ENCODE results near the gene CCDC91. TPM values are rescaled to one million over a fixed set of nuclear protein-coding genes. Genes with fewer than 3 reads are reported as not detected.
A peak's percentile ranks its signal among the peaks of the same experiment; 100 is the strongest.

CCDC91 gene
- polyA plus RNA-seq, 1 donor (not counting 4 experiments of a cell fraction or from before 2014, with no cell fraction given) = 26.5 TPM

DNA sequence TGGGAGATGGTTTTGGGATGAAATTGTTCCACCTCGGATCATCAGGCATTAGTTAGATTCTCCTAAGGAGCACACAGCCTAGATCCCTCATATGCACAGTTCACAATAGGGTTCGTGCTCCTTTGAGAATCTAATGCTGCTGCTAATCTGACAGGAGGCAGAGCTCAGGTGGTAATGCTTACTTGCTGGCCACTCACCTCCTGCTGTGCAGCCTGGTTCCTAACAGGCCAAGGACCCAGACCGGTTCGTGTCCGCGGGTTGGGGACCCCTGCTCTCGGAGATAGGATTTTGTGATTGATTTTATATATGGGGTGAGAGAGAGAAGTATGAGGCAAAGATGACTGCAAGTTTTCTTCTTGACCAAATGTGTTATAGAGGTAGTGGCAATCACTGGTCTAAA lies 57.5 kb downstream of the CCDC91 start:
- dilution Hi-C loops (cut with MboI; ENCODE audit: extremely low pct_ligation_motif_present, low sequenced_read_pairs) = no loop called here
- H3K27ac ChIP-seq (ENCODE audit: control insufficient read depth, insufficient read depth, low read length) = no peak overlapping the region
- no peaks in the 10 kb centered on the region for H4K20me1 ChIP-seq (ENCODE audit: control insufficient read depth, extremely low read depth, insufficient read depth, low read length)
- no peaks in the 10 kb centered on the region for H3K79me2 ChIP-seq (ENCODE audit: control insufficient read depth, insufficient read depth, low read length)
- no peaks in the 10 kb centered on the region for H3K36me3 ChIP-seq (ENCODE audit: control insufficient read depth in 2 of 2, extremely low read depth in 1 of 2, insufficient read depth in 2 of 2, low read length in 2 of 2)
- H3K4me2 ChIP-seq (ENCODE audit: control insufficient read depth, extremely low read depth, insufficient read depth, low read depth, low read length) = no peak overlapping the region
- DNase-seq (ENCODE audit: low read depth, low spot score) (no peak), FAIRE-seq (no peak)
- TF ChIP-seq CTCF (optimal IDR thresholded peaks at IDR 0.05 in 1 of 3, IDR thresholded peaks at IDR 0.05 in 1 of 3, conservative IDR thresholded peaks at IDR 0.05 in 1 of 3; ENCODE audit: extremely low read depth in 1 of 3, insufficient read depth in 2 of 3, low read length in 3 of 3) (no peak), EZH2 (IDR thresholded peaks at IDR 0.05; ENCODE audit: low read length) (no peak)
- H3K4me1 ChIP-seq (ENCODE audit: control insufficient read depth, extremely low read depth, insufficient read depth, low read length) = no peaks in the 10 kb centered on the region
- no peak overlapping the region for H3K9ac ChIP-seq (ENCODE audit: control insufficient read depth, extremely low read depth, insufficient read depth, low read length)
- no peaks in the 10 kb centered on the region for H3K9me1 ChIP-seq (ENCODE audit: control insufficient read depth, extremely low read depth, insufficient read depth, low read length)
- no peak overlapping the region for H3K4me3 ChIP-seq (ENCODE audit: control insufficient read depth in 2 of 3, extremely low read depth in 1 of 3, insufficient read depth in 2 of 3, low read depth in 1 of 3, low read length in 3 of 3)
- H2AFZ ChIP-seq (ENCODE audit: control insufficient read depth, low read length) = no peak overlapping the region
- no peaks in the 10 kb centered on the region for H3K27me3 ChIP-seq (ENCODE audit: control insufficient read depth, extremely low read depth, insufficient read depth, low read length)
- no peaks in the 10 kb centered on the region for H3K9me3 ChIP-seq (ENCODE audit: control insufficient read depth, low read depth, low read length)

DNA sequence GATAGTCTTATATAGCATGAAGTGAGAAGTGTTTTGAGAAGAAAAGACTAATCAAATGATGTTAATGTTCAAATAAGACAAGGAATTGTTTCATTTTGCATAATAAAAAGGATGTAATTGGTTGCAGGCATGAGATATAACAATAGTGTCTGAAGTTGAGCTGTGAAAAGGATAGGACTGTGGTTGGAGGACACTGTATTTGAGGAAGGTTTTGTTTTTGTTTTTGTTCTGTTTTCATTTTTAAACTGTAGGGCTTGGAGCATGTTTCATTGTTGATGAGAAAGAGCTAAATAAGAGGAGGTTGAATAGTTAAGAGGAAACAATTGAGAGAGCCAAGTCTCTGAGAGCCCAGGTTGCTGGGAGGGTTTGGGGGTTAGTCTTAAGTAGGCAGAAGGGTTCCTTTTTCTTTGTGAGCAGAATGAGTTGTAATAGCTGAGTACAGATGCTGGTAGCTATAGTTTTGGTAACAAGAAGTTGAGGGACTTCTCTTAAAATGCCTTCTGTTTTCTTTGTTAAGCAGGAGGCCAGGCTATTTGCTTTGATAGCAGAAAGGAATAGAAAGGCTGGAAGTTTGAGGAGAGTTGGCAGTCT lies 58.4 kb downstream of the CCDC91 start:
- TF ChIP-seq CTCF (optimal IDR thresholded peaks at IDR 0.05 in 1 of 3, IDR thresholded peaks at IDR 0.05 in 1 of 3, conservative IDR thresholded peaks at IDR 0.05 in 1 of 3; ENCODE audit: extremely low read depth in 1 of 3, insufficient read depth in 2 of 3, low read length in 3 of 3) = no peak
- TF ChIP-seq EZH2 (IDR thresholded peaks at IDR 0.05; ENCODE audit: low read length) = no peak
- Histone ChIP-seq H3K4me2 (ENCODE audit: control insufficient read depth, extremely low read depth, insufficient read depth, low read depth, low read length) (no peak overlapping the region), H3K79me2 (ENCODE audit: control insufficient read depth, insufficient read depth, low read length) (no peaks in the 10 kb centered on the region), H3K9me1 (ENCODE audit: control insufficient read depth, extremely low read depth, insufficient read depth, low read length) (no peaks in the 10 kb centered on the region), H3K9ac (ENCODE audit: control insufficient read depth, extremely low read depth, insufficient read depth, low read length) (no peak overlapping the region), H3K9me3 (ENCODE audit: control insufficient read depth, low read depth, low read length) (no peaks in the 10 kb centered on the region), H3K27ac (ENCODE audit: control insufficient read depth, insufficient read depth, low read length) (no peak overlapping the region), H4K20me1 (ENCODE audit: control insufficient read depth, extremely low read depth, insufficient read depth, low read length) (no peaks in the 10 kb centered on the region), H3K27me3 (ENCODE audit: control insufficient read depth, extremely low read depth, insufficient read depth, low read length) (no peaks in the 10 kb centered on the region), H3K4me1 (ENCODE audit: control insufficient read depth, extremely low read depth, insufficient read depth, low read length) (peaks cover 2% of the 10 kb centered on the region), H2AFZ (ENCODE audit: control insufficient read depth, low read length) (no peak overlapping the region), H3K36me3 (ENCODE audit: control insufficient read depth in 2 of 2, extremely low read depth in 1 of 2, insufficient read depth in 2 of 2, low read length in 2 of 2) (no peaks in the 10 kb centered on the region), H3K4me3 (ENCODE audit: control insufficient read depth in 2 of 3, extremely low read depth in 1 of 3, insufficient read depth in 2 of 3, low read depth in 1 of 3, low read length in 3 of 3) (no peak overlapping the region)
- no peak for DNase-seq (ENCODE audit: low read depth, low spot score)
- dilution Hi-C loops (cut with MboI; ENCODE audit: extremely low pct_ligation_motif_present, low sequenced_read_pairs) = no loop called here
- peak; percentile 49 for FAIRE-seq
